ENCODE results near the gene SLC32A1. TPM values are rescaled to one million over a fixed set of nuclear protein-coding genes. Genes with fewer than 3 reads are reported as not detected.

SLC32A1 gene
- total and polyA plus RNA-seq, 2 of the 13 experiments (the other 11 are each of a cell fraction or from before 2014, with no cell fraction given), result not detected

DNA sequence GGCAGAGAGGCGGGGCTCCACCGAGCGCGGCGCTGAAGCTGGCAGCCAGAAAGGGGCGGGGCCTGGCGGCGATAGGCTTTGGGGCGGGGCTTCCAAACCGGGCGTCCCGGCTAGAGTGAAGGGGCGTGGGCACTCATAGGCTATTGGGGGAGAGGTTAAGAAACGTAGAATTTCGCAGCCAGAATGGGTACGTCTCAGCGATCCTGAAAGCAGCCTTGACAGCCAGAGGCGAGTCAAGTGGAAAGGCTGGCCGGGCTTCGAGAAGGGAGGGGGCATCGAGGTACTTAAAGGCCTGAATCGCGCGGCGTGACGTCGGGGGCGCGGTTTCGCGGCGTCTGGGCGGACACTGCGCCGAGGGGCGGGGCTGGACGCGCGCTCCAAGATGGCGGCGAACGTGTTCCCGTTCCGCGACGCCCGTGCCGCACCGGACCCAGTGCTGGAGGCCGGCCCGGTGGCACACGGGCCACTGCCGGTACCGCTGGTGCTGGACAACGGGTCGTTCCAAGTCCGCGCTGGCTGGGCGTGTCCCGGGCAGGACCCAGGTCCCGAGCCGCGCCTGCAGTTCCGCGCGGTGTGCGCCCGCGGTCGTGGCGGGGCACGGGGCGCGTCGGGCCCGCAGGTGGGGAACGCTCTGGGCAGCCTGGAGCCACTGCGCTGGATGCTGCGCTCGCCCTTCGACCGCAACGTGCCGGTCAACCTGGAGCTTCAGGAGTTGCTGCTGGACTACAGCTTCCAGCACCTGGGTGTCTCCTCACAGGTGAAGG lies 24.0 kb downstream of the SLC32A1 start, which contains the start of gene ACTR5 (continued):
- 0 out of 2 replicates have a peak, but pooled peaks have one; percentile 2 for TF ChIP-seq ZMYM2 (CRISPR knock-in tag; IDR thresholded peaks at IDR 0.05)
- peak; percentile 70 for TF ChIP-seq ZNF792 (CRISPR knock-in tag; IDR thresholded peaks at IDR 0.05)
- TF ChIP-seq ZBTB42 (CRISPR knock-in tag; IDR thresholded peaks at IDR 0.05), result 0 out of 2 replicates have a peak, but pooled peaks have one; percentile 54
- TF ChIP-seq CCDC6 (CRISPR knock-in tag; IDR thresholded peaks at IDR 0.05), result peak; percentile 90; the same call in 1 of the 2 replicates
- peak; percentile 97 for TF ChIP-seq SRY (CRISPR knock-in tag; IDR thresholded peaks at IDR 0.05)
- TF ChIP-seq STAG1 (CRISPR knock-in tag; IDR thresholded peaks at IDR 0.05), result peak; percentile 21
- TF ChIP-seq HHEX (CRISPR knock-in tag; IDR thresholded peaks at IDR 0.05), result no peak
- TF ChIP-seq ZKSCAN8 (CRISPR knock-in tag; IDR thresholded peaks at IDR 0.05; ENCODE audit: borderline replicate concordance), result peak; percentile 25; the same call in 1 of the 2 replicates
- TF ChIP-seq ZNF451 (CRISPR knock-in tag; IDR thresholded peaks at IDR 0.05), result peak; percentile 93
- TF ChIP-seq RBFOX2 (IDR thresholded peaks at IDR 0.05; ENCODE audit: low read depth, low read length), result peak; percentile 98
- no peak for TF ChIP-seq CBX2 (IDR thresholded peaks at IDR 0.05; ENCODE audit: low read depth, low read length)
- TF ChIP-seq CBX2 (CRISPR knock-in tag; IDR thresholded peaks at IDR 0.05; ENCODE audit: low read depth), result peak; percentile 99
- no peak for TF ChIP-seq CENPX (CRISPR knock-in tag; IDR thresholded peaks at IDR 0.05)
- peak; percentile 97 for TF ChIP-seq ZNF563 (CRISPR knock-in tag; IDR thresholded peaks at IDR 0.05)
- TF ChIP-seq, protein P1, sequence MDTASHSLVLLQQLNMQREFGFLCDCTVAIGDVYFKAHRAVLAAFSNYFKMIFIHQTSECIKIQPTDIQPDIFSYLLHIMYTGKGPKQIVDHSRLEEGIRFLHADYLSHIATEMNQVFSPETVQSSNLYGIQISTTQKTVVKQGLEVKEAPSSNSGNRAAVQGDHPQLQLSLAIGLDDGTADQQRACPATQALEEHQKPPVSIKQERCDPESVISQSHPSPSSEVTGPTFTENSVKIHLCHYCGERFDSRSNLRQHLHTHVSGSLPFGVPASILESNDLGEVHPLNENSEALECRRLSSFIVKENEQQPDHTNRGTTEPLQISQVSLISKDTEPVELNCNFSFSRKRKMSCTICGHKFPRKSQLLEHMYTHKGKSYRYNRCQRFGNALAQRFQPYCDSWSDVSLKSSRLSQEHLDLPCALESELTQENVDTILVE (CRISPR knock-in tag; IDR thresholded peaks at IDR 0.05), result peak; percentile 55
- peak; percentile 91 for TF ChIP-seq ZNF160 (CRISPR knock-in tag; IDR thresholded peaks at IDR 0.05)
- TF ChIP-seq SAP130 (CRISPR knock-in tag; IDR thresholded peaks at IDR 0.05; ENCODE audit: low read depth), result peak; percentile 91
- no peak; the same call in 1 of the 2 replicates for TF ChIP-seq ZBTB49 (CRISPR knock-in tag; IDR thresholded peaks at IDR 0.05; ENCODE audit: borderline replicate concordance)
- TF ChIP-seq, protein P2, sequence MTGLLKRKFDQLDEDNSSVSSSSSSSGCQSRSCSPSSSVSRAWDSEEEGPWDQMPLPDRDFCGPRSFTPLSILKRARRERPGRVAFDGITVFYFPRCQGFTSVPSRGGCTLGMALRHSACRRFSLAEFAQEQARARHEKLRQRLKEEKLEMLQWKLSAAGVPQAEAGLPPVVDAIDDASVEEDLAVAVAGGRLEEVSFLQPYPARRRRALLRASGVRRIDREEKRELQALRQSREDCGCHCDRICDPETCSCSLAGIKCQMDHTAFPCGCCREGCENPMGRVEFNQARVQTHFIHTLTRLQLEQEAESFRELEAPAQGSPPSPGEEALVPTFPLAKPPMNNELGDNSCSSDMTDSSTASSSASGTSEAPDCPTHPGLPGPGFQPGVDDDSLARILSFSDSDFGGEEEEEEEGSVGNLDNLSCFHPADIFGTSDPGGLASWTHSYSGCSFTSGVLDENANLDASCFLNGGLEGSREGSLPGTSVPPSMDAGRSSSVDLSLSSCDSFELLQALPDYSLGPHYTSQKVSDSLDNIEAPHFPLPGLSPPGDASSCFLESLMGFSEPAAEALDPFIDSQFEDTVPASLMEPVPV (CRISPR knock-in tag; IDR thresholded peaks at IDR 0.05), result peak; percentile 97; the same call in 1 of the 2 replicates
- TF ChIP-seq GPN1 (CRISPR knock-in tag; IDR thresholded peaks at IDR 0.05; ENCODE audit: borderline replicate concordance), result peak; percentile 40; the same call in 1 of the 2 replicates
- peak; percentile 89; the same call in 1 of the 2 replicates for TF ChIP-seq DMAP1 (CRISPR knock-in tag; IDR thresholded peaks at IDR 0.05)
